ENCODE results near the gene KRT23. TPM values are rescaled to one million over a fixed set of nuclear protein-coding genes. Genes with fewer than 3 reads are reported as not detected.
A peak's percentile ranks its signal among the peaks of the same experiment; 100 is the strongest.

Gene KRT23
- total and polyA plus RNA-seq, 10 of the 15 experiments (the other 5 are each of a cell fraction or from before 2014, with no cell fraction given) = not detected

DNA sequence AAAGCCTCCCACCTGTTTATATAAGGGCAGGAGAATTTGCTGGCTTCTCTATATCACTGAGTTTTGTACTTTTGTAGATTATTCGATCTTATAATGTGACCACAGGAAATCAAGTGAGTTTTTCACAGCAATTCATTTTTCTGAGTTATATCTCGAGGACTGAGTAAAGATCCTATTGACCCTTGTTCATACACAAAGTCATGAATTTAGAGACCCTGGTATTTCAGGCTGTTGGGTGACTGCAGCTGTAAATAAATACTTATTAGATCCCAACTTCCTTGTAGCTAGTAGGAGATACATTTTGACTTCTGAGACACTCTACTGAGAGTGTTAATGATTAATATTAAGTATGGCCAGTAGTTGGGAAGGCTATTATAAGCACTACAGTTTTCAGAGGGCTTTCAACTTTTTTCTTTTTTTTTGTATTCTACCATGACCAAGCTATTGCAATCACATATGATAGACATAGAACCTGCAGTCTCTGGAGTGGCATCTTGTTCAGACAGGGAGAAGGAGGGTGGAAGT, 49.2 kb downstream of the KRT23 start:
- Histone ChIP-seq H3K27me3 (replicated peaks in 1 of 2; ENCODE audit: control insufficient read depth in 2 of 2, insufficient read depth in 2 of 2, low read length in 1 of 2) (peaks cover 0 to 2% of the 10 kb centered on the region in 2 experiments; a peak in 2 of 4 replicates), H3K9me3 (replicated peaks; ENCODE audit: control insufficient read depth, insufficient read depth, low read length) (no peaks in the 10 kb centered on the region), H3K79me2 (ENCODE audit: control insufficient read depth, insufficient read depth, low read length) (no peaks in the 10 kb centered on the region), H4K20me1 (ENCODE audit: control insufficient read depth, insufficient read depth) (no peaks in the 10 kb centered on the region; the same call in 1 of the 2 replicates), H2AFZ (ENCODE audit: control insufficient read depth, low read depth, low read length) (no peak overlapping the region), H3K27ac (ENCODE audit: control insufficient read depth, insufficient read depth) (no peak overlapping the region), H3K4me2 (ENCODE audit: control insufficient read depth, insufficient read depth) (no peak overlapping the region), H3K4me1 (ENCODE audit: control insufficient read depth, insufficient read depth, low read length) (no peaks in the 10 kb centered on the region), H3K9ac (ENCODE audit: control insufficient read depth, insufficient read depth, low read length) (no peak overlapping the region), H3K4me3 (no peak overlapping the region), H3K36me3 (ENCODE audit: control insufficient read depth in 2 of 2, insufficient read depth in 2 of 2, low read length in 1 of 2) (no peaks in the 10 kb centered on the region)
- 0% methylated on average over 2 of the region's 2 CpGs for WGBS (ENCODE audit: insufficient coverage, insufficient replicate concordance, low lambda C conversion rate, missing lambda C conversion rate)
- ChIA-PET SMC1A (ENCODE audit: uncharacterized antibody, unreplicated experiment) (no interaction called here), RAD21 (ENCODE audit: unreplicated experiment) (no interaction called here), POLR2A (no interaction called here), CTCF (no interaction called here)
- FAIRE-seq (peak; percentile 7), DNase-seq (ENCODE audit: low read depth, low spot score) (no peak), ATAC-seq (no peak)
- in situ Hi-C loops (cut with MboI) (no loop called here), intact Hi-C loops (cut with micrococcal nuclease; ENCODE audit: unreplicated experiment) (no loop called here)
- BruUV-seq (replicated peaks) = no TSS peak
- TF ChIP-seq SUZ12 (IDR thresholded peaks at IDR 0.05; ENCODE audit: unreplicated experiment) (no peak), PAX5 (IDR thresholded peaks at IDR 0.05; ENCODE audit: borderline replicate concordance, low read depth, low read length) (no peak), TCF12 (IDR thresholded peaks at IDR 0.05; ENCODE audit: low read depth, low read length) (no peak), HDAC2 (IDR thresholded peaks at IDR 0.05) (no peak), ZNF274 (IDR thresholded peaks at IDR 0.05; ENCODE audit: insufficient read depth, insufficient read length) (no peak), SREBF1 (IDR thresholded peaks at IDR 0.05; ENCODE audit: low read length) (no peak), RAD51 (IDR thresholded peaks at IDR 0.05) (no peak), EZH2 (IDR thresholded peaks at IDR 0.05; ENCODE audit: borderline replicate concordance, control insufficient read depth, low read depth, low read length) (no peak), STAT1 (conservative IDR thresholded peaks at IDR 0.05) (no peak), KDM1A (IDR thresholded peaks at IDR 0.05; ENCODE audit: borderline replicate concordance) (no peak), SMC3 (IDR thresholded peaks at IDR 0.05; ENCODE audit: borderline replicate concordance, low read length) (no peak), LARP7 (IDR thresholded peaks at IDR 0.05) (no peak), YBX1 (IDR thresholded peaks at IDR 0.05) (no peak), PBX3 (IDR thresholded peaks at IDR 0.05; ENCODE audit: insufficient replicate concordance, low read depth, low read length) (no peak), ZBED1 (IDR thresholded peaks at IDR 0.05; ENCODE audit: borderline replicate concordance) (no peak), MTA2 (IDR thresholded peaks at IDR 0.05; ENCODE audit: low read depth) (no peak)
- TF ChIP-seq, protein P1, sequence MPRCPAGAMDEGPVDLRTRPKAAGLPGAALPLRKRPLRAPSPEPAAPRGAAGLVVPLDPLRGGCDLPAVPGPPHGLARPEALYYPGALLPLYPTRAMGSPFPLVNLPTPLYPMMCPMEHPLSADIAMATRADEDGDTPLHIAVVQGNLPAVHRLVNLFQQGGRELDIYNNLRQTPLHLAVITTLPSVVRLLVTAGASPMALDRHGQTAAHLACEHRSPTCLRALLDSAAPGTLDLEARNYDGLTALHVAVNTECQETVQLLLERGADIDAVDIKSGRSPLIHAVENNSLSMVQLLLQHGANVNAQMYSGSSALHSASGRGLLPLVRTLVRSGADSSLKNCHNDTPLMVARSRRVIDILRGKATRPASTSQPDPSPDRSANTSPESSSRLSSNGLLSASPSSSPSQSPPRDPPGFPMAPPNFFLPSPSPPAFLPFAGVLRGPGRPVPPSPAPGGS (IDR thresholded peaks at IDR 0.05; ENCODE audit: borderline replicate concordance, insufficient read depth, low read depth, low read length, poor library complexity, severe bottlenecking) = no peak
- TF ChIP-seq, protein P2, sequence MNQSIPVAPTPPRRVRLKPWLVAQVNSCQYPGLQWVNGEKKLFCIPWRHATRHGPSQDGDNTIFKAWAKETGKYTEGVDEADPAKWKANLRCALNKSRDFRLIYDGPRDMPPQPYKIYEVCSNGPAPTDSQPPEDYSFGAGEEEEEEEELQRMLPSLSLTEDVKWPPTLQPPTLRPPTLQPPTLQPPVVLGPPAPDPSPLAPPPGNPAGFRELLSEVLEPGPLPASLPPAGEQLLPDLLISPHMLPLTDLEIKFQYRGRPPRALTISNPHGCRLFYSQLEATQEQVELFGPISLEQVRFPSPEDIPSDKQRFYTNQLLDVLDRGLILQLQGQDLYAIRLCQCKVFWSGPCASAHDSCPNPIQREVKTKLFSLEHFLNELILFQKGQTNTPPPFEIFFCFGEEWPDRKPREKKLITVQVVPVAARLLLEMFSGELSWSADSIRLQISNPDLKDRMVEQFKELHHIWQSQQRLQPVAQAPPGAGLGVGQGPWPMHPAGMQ (IDR thresholded peaks at IDR 0.05; ENCODE audit: borderline replicate concordance) = no peak

Data from GM12878 (cell line).